GM18868 (cell line): ENCODE data around the gene KAT8.

Source experiments
- ATAC-seq: cut with Tn5 transposase; IDR thresholded peaks from one replicate; pipeline ENCODE4 v1.9.1; 2021; ENCODE audit warnings: mild to moderate bottlenecking, moderate library complexity; ENCODE audit not compliant: unreplicated experiment

Gene KAT8

GRCh38 chr16:31106509-31107464, 10.7 kb upstream of the KAT8 start:
- ATAC-seq, result no peak

GRCh38 chr16:31107465-31107867, 10.0 kb upstream of the KAT8 start:
- ATAC-seq, result peak; percentile 62

- peak; percentile 77 for ATAC-seq
Observed at GRCh38 chr16:31108035-31108793, 9.2 kb upstream of the KAT8 start, which contains the start of gene BCKDK. Gene BCKDK, plus strand, starts transcription at chr16:31108386. Its CDS starts 838 bp downstream, at chr16:31109224.

GRCh38 chr16:31108794-31109558, 8.5 kb upstream of the KAT8 start:
- ATAC-seq, result no peak

GRCh38 chr16:31109622-31110021, 7.8 kb upstream of the KAT8 start:
- ATAC-seq, result no peak

GRCh38 chr16:31110106-31111034, 7.1 kb upstream of the KAT8 start:
- ATAC-seq, result no peak

GRCh38 chr16:31111881-31112466, 5.5 kb upstream of the KAT8 start:
- no peak for ATAC-seq

GRCh38 chr16:31112711-31113110, 4.8 kb upstream of the KAT8 start:
- ATAC-seq, result no peak

GRCh38 chr16:31113121-31114120, 4.0 kb upstream of the KAT8 start:
- ATAC-seq, result no peak

GRCh38 chr16:31114468-31114867, 3.0 kb upstream of the KAT8 start:
- no peak for ATAC-seq

- ATAC-seq, result no peak
Observed at GRCh38 chr16:31118223-31119155, 1.0 kb downstream of the KAT8 start.

GRCh38 chr16:31120129-31120528, 2.7 kb downstream of the KAT8 start:
- ATAC-seq, result no peak

GRCh38 chr16:31125844-31126243, 8.4 kb downstream of the KAT8 start:
- ATAC-seq, result no peak

GRCh38 chr16:31127182-31127581, 9.7 kb downstream of the KAT8 start:
- no peak for ATAC-seq

- no peak for ATAC-seq
Observed at GRCh38 chr16:31128711-31129567, 11.5 kb downstream of the KAT8 start.

- ATAC-seq, result no peak
Observed at GRCh38 chr16:31129568-31130335, 12.3 kb downstream of the KAT8 start.
